SK-N-SH treated with all-trans-retinoic acid at 6 μM for 48 hours (cell line): ENCODE results near the gene TTC27.

ENCODE experiments used
- ARNTL ChIP-seq: fragments of 450-650 bp; formaldehyde crosslinking; IDR thresholded peaks from 2 replicates; pipeline ENCODE4 v1.5.0; 2020; ENCODE audit warnings: low read depth, mild to moderate bottlenecking, moderate library complexity, borderline replicate concordance
- ESRRG ChIP-seq: fragments of 250-450 bp; sonication (Bioruptor Pico); IDR thresholded peaks from 2 replicates; pipeline ENCODE4 v1.6.1; 2021; ENCODE audit warnings: mild to moderate bottlenecking
- GLIS3 ChIP-seq: fragments of 250-450 bp; sonication (Bioruptor Pico); IDR thresholded peaks from 2 replicates; pipeline ENCODE4 v1.5.0; 2020; ENCODE audit warnings: mild to moderate bottlenecking, moderate library complexity
- ISL1 ChIP-seq: fragments of 250-450 bp; sonication (Bioruptor Pico); IDR thresholded peaks from 2 replicates; pipeline ENCODE4 v2.1.2; 2022; ENCODE audit warnings: mild to moderate bottlenecking, moderate library complexity
- RARB ChIP-seq: fragments of 250-450 bp; sonication (Bioruptor Pico); IDR thresholded peaks from 2 replicates; pipeline ENCODE4 v1.8.0; 2021; ENCODE audit warnings: mild to moderate bottlenecking, moderate library complexity
- SNAI2 ChIP-seq: fragments of 250-450 bp; sonication (Bioruptor Pico); IDR thresholded peaks from 2 replicates; pipeline ENCODE4 v1.5.0; 2020; ENCODE audit warnings: mild to moderate bottlenecking, moderate library complexity
- TOX ChIP-seq: fragments of 250-450 bp; sonication (Bioruptor Pico); IDR thresholded peaks from 2 replicates; pipeline ENCODE4 v1.8.0; 2021; ENCODE audit warnings: mild to moderate bottlenecking, moderate library complexity, borderline replicate concordance
- TSHZ2 ChIP-seq: fragments of 250-450 bp; sonication (Bioruptor Pico); IDR thresholded peaks from 2 replicates; pipeline ENCODE4 v1.5.0; 2020; ENCODE audit warnings: mild to moderate bottlenecking, moderate library complexity
- ZFP3 ChIP-seq: fragments of 250-450 bp; sonication (Bioruptor Pico); IDR thresholded peaks from 2 replicates; pipeline ENCODE4 v1.5.0; 2020; ENCODE audit warnings: mild to moderate bottlenecking, moderate library complexity
- ZFP30 ChIP-seq: fragments of 450-650 bp; formaldehyde crosslinking; IDR thresholded peaks from 2 replicates; pipeline ENCODE4 v1.5.0; 2022; ENCODE audit warnings: mild to moderate bottlenecking, moderate library complexity
- ZNF565 ChIP-seq: fragments of 450-650 bp; formaldehyde crosslinking; conservative IDR thresholded peaks from 2 replicates; pipeline ENCODE4 v1.5.0; 2020; ENCODE audit warnings: low read depth, mild to moderate bottlenecking, moderate library complexity
- TF ChIP-seq, protein P1 (sequence below): fragments of 250-450 bp; sonication (Bioruptor Pico); IDR thresholded peaks from 2 replicates; pipeline ENCODE4 v1.5.1; 2020; ENCODE audit warnings: low read depth, mild to moderate bottlenecking, moderate library complexity
- TF ChIP-seq, protein P2 (sequence below): fragments of 250-450 bp; sonication (Bioruptor Pico); IDR thresholded peaks from 2 replicates; pipeline ENCODE4 v1.8.0; 2021; ENCODE audit warnings: low read depth, mild to moderate bottlenecking, moderate library complexity, borderline replicate concordance
- TF ChIP-seq, protein P3 (sequence below): fragments of 250-450 bp; sonication (Bioruptor Pico); IDR thresholded peaks from 2 replicates; pipeline ENCODE4 v1.8.0; 2020; ENCODE audit warnings: mild to moderate bottlenecking, moderate library complexity, borderline replicate concordance

- TF ChIP-seq ZFP3 (CRISPR knock-in tag) (no peak), ZFP30 (CRISPR knock-in tag) (no peak), RARB (no peak), TOX (CRISPR knock-in tag) (no peak), ZNF565 (CRISPR knock-in tag) (no peak), ISL1 (no peak), SNAI2 (CRISPR knock-in tag) (no peak), ARNTL (CRISPR knock-in tag) (no peak), ESRRG (CRISPR knock-in tag) (no peak), TSHZ2 (no peak), GLIS3 (CRISPR knock-in tag) (no peak)
- TF ChIP-seq, protein P1, sequence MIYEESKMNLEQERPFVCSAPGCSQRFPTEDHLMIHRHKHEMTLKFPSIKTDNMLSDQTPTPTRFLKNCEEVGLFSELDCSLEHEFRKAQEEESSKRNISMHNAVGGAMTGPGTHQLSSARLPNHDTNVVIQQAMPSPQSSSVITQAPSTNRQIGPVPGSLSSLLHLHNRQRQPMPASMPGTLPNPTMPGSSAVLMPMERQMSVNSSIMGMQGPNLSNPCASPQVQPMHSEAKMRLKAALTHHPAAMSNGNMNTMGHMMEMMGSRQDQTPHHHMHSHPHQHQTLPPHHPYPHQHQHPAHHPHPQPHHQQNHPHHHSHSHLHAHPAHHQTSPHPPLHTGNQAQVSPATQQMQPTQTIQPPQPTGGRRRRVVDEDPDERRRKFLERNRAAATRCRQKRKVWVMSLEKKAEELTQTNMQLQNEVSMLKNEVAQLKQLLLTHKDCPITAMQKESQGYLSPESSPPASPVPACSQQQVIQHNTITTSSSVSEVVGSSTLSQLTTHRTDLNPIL (CRISPR knock-in tag) = no peak
- TF ChIP-seq, protein P2, sequence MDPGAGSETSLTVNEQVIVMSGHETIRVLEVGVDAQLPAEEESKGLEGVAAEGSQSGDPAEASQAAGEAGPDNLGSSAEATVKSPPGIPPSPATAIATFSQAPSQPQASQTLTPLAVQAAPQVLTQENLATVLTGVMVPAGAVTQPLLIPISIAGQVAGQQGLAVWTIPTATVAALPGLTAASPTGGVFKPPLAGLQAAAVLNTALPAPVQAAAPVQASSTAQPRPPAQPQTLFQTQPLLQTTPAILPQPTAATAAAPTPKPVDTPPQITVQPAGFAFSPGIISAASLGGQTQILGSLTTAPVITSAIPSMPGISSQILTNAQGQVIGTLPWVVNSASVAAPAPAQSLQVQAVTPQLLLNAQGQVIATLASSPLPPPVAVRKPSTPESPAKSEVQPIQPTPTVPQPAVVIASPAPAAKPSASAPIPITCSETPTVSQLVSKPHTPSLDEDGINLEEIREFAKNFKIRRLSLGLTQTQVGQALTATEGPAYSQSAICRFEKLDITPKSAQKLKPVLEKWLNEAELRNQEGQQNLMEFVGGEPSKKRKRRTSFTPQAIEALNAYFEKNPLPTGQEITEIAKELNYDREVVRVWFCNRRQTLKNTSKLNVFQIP = no peak
- TF ChIP-seq, protein P3, sequence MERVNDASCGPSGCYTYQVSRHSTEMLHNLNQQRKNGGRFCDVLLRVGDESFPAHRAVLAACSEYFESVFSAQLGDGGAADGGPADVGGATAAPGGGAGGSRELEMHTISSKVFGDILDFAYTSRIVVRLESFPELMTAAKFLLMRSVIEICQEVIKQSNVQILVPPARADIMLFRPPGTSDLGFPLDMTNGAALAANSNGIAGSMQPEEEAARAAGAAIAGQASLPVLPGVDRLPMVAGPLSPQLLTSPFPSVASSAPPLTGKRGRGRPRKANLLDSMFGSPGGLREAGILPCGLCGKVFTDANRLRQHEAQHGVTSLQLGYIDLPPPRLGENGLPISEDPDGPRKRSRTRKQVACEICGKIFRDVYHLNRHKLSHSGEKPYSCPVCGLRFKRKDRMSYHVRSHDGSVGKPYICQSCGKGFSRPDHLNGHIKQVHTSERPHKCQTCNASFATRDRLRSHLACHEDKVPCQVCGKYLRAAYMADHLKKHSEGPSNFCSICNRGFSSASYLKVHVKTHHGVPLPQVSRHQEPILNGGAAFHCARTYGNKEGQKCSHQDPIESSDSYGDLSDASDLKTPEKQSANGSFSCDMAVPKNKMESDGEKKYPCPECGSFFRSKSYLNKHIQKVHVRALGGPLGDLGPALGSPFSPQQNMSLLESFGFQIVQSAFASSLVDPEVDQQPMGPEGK (CRISPR knock-in tag) = no peak
These were observed 145.0 kb downstream of the TTC27 start for GRCh38 chr2:32772638-32773447.
